PC-9 (cell line): Measurements from ENCODE around the gene SNTG2. TPM values are rescaled to one million over a fixed set of nuclear protein-coding genes. Genes with fewer than 3 reads are reported as not detected.

Source experiments
- BruUV-seq: library from RNA; stranded (reverse); fragments of 400-500 nt; replicated peaks from 2 replicates; lab custom pipeline; 2021; lab: Mats Ljungman, UMichigan
- CTCF ChIA-PET: fragments of 300-600 bp; sonication (Branson Sonifier 250); formaldehyde crosslinking; loops from one replicate; lab custom pipeline; 2022; ENCODE audit warnings: antibody characterized with exemption; lab: Charles Lee
- POLR2A ChIA-PET: fragments of 300-600 bp; sonication (Branson Sonifier 250); formaldehyde crosslinking; loops from one replicate; lab custom pipeline; 2022; ENCODE audit warnings: antibody characterized with exemption; ENCODE audit not compliant: unreplicated experiment; lab: Charles Lee
- DNase-seq, 2 experiments: peaks; one replicate each; pipeline versions ENCODE4 v3.0.0 to v3.0.0-alpha.2; 2015 to 2022; ENCODE audit warnings: mixed read lengths in 1 of 2
- H2AFZ ChIP-seq: fragments of 200-600 bp; sonication (generic); 2 replicates; pipeline ENCODE4 v1.8.1; 2017; ENCODE audit warnings: antibody characterized with exemption
- H3F3A ChIP-seq: fragments of 200-600 bp; sonication (generic); 2 replicates; pipeline ENCODE4 v1.8.1; 2017; ENCODE audit warnings: antibody characterized with exemption, mild to moderate bottlenecking, low read depth; ENCODE audit not compliant: insufficient read depth
- H3K27ac ChIP-seq: fragments of 200-600 bp; sonication (generic); 2 replicates; pipeline ENCODE4 v1.6.1; 2016; ENCODE audit warnings: mixed run types
- H3K27me3 ChIP-seq: fragments of 200-600 bp; sonication (generic); 2 replicates; pipeline ENCODE4 v1.6.1; 2016; ENCODE audit warnings: low read depth, mixed run types; ENCODE audit not compliant: insufficient read depth
- H3K36me3 ChIP-seq: fragments of 200-600 bp; sonication (generic); 2 replicates; pipeline ENCODE4 v1.6.1; 2016; ENCODE audit warnings: low read depth, mixed run types
- H3K4me1 ChIP-seq: fragments of 200-600 bp; sonication (generic); replicated peaks from 2 replicates; pipeline ENCODE4 v1.6.1; 2016; ENCODE audit warnings: mixed run types; ENCODE audit not compliant: insufficient read depth
- H3K4me2 ChIP-seq: fragments of 200-600 bp; sonication (generic); 2 replicates; pipeline ENCODE4 v1.6.1; 2017; ENCODE audit warnings: mixed run types
- H3K4me3 ChIP-seq: fragments of 200-600 bp; sonication (generic); 2 replicates; pipeline ENCODE4 v1.6.1; 2016; ENCODE audit warnings: mixed run types
- H3K79me2 ChIP-seq: fragments of 200-600 bp; sonication (generic); 2 replicates; pipeline ENCODE4 v1.6.1; 2017; ENCODE audit warnings: low read depth, mixed run types
- H3K9me2 ChIP-seq: fragments of 200-600 bp; sonication (generic); 2 replicates; pipeline ENCODE4 v1.8.1; 2017; ENCODE audit warnings: mild to moderate bottlenecking; ENCODE audit not compliant: insufficient read depth
- H3K9me3 ChIP-seq: fragments of 200-600 bp; sonication (generic); 2 replicates; pipeline ENCODE4 v1.8.1; 2016; ENCODE audit warnings: low read depth; ENCODE audit not compliant: insufficient read depth
- H4K20me1 ChIP-seq: fragments of 200-600 bp; sonication (generic); 2 replicates; pipeline ENCODE4 v1.8.1; 2017; ENCODE audit not compliant: insufficient read depth
- EZH2 ChIP-seq: fragments of 200-600 bp; sonication (generic); IDR thresholded peaks from 2 replicates; pipeline ENCODE4 v1.8.0; 2017; ENCODE audit warnings: antibody characterized with exemption, low read depth
- intact Hi-C: fragments of 100-400 bp; cut with micrococcal nuclease; formaldehyde crosslinking; loops from one replicate; pipeline ENCODE4 v1.10.0; 2022; ENCODE audit not compliant: unreplicated experiment
- total RNA-seq: library from RNA; stranded (reverse); gene quantifications from 2 replicates; pipeline ENCODE4 v1.2.3, GENCODE V29; 2021
- TF ChIP-seq, protein P1 (sequence below): fragments of 200-600 bp; sonication (generic); conservative IDR thresholded peaks from 2 replicates; pipeline ENCODE4 v1.6.1; 2017; ENCODE audit warnings: mixed run types, antibody characterized with exemption, mild to moderate bottlenecking, moderate library complexity

Gene SNTG2
- total RNA-seq, 1 experiment from 2014 or later, result not detected

DNA sequence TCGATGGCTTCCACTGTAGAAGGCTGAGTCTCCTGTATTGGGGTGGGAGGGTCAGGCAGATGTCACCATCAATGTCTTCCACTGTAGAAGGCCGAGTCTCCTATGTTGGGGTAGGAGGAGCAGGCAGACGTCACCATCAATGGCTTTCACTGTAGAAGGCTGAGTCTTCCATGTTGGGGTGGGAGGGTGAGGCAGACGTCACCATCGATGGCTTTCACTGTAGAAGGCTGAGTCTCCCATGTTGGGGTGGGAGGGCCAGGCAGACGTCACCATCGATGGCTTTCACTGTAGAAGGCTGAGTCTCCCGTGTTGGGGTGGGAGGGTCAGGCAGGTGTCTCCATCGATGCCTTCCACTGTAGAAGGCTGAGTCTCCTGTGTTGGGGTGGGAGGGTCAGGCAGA lies 345.1 kb downstream of the SNTG2 start:
- H3K27me3 ChIP-seq, result peaks cover 53% of the 10 kb centered on the region
- no peaks in the 10 kb centered on the region for H4K20me1 ChIP-seq
- H2AFZ ChIP-seq, result no peak overlapping the region

GRCh38 chr2:1297372-1298159 lies 346.9 kb downstream of the SNTG2 start:
- no peak for TF ChIP-seq EZH2
- TF ChIP-seq, protein P1, sequence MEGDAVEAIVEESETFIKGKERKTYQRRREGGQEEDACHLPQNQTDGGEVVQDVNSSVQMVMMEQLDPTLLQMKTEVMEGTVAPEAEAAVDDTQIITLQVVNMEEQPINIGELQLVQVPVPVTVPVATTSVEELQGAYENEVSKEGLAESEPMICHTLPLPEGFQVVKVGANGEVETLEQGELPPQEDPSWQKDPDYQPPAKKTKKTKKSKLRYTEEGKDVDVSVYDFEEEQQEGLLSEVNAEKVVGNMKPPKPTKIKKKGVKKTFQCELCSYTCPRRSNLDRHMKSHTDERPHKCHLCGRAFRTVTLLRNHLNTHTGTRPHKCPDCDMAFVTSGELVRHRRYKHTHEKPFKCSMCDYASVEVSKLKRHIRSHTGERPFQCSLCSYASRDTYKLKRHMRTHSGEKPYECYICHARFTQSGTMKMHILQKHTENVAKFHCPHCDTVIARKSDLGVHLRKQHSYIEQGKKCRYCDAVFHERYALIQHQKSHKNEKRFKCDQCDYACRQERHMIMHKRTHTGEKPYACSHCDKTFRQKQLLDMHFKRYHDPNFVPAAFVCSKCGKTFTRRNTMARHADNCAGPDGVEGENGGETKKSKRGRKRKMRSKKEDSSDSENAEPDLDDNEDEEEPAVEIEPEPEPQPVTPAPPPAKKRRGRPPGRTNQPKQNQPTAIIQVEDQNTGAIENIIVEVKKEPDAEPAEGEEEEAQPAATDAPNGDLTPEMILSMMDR, result no peak
- intact Hi-C loops, result no loop called here
- Histone ChIP-seq H2AFZ (no peak overlapping the region), H3K4me1 (no peaks in the 10 kb centered on the region), H3K9me2 (no peaks in the 10 kb centered on the region), H3K4me2 (no peak overlapping the region), H3K9me3 (no peaks in the 10 kb centered on the region), H3K27me3 (peaks cover 64% of the 10 kb centered on the region), H3K4me3 (no peak overlapping the region), H4K20me1 (no peaks in the 10 kb centered on the region), H3K36me3 (no peaks in the 10 kb centered on the region), H3F3A (no peaks in the 10 kb centered on the region), H3K27ac (no peak overlapping the region), H3K79me2 (no peaks in the 10 kb centered on the region)
- POLR2A ChIA-PET, result no interaction called here
- DNase-seq, result no peak
- CTCF ChIA-PET, result no interaction called here
- BruUV-seq, result no TSS peak

More for the DNA sequence above, 345.1 kb downstream of the SNTG2 start:
- no peak for TF ChIP-seq EZH2
- TF ChIP-seq, protein P1, result no peak
- no peaks in the 10 kb centered on the region for H3K9me2 ChIP-seq
- no peaks in the 10 kb centered on the region for H3K79me2 ChIP-seq
- no peak overlapping the region for H3K4me2 ChIP-seq
- ChIA-PET POLR2A (no interaction called here), CTCF (no interaction called here)
- H3K4me3 ChIP-seq, result no peak overlapping the region
- H3K9me3 ChIP-seq, result no peaks in the 10 kb centered on the region
- H3K4me1 ChIP-seq, result no peaks in the 10 kb centered on the region
- H3K27ac ChIP-seq, result no peak overlapping the region
- BruUV-seq, result no TSS peak
- no peaks in the 10 kb centered on the region for H3F3A ChIP-seq
- intact Hi-C loops, result no loop called here
- H3K36me3 ChIP-seq, result no peaks in the 10 kb centered on the region
- DNase-seq, result no peak

DNA sequence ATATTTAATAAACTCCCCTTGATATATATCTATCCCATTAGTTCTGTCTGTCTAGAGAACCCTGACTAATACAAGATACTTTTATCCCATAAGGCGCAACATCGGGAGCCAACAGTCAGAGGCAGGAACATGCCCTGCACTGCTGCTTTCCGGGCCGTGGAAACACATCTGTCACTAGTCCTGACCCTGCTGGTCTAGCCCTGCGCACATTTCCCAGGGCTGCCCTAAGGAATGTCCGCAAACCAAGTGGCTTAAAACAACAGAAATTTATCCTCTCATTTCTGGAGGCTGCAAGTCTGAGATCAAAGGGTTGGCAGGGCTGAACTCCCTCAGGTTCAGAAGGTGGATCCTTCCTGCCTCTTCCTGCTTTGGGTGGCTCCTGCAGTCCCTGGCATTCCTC lies 348.4 kb downstream of the SNTG2 start:
- POLR2A ChIA-PET, result no interaction called here
- intact Hi-C loops, result no loop called here
- Histone ChIP-seq H3K4me1 (no peaks in the 10 kb centered on the region), H3K4me3 (no peak overlapping the region), H3K9me3 (no peaks in the 10 kb centered on the region), H3K4me2 (no peak overlapping the region), H3K36me3 (no peaks in the 10 kb centered on the region), H2AFZ (no peak overlapping the region), H3K9me2 (no peaks in the 10 kb centered on the region), H3K27ac (no peak overlapping the region), H3K79me2 (no peaks in the 10 kb centered on the region), H3F3A (no peaks in the 10 kb centered on the region), H3K27me3 (peaks cover 74% of the 10 kb centered on the region), H4K20me1 (no peaks in the 10 kb centered on the region)
- TF ChIP-seq EZH2, result no peak
- TF ChIP-seq, protein P1, result no peak
- no TSS peak for BruUV-seq
- CTCF ChIA-PET, result no interaction called here
- no peak for DNase-seq
